HG03064 (cell line): ENCODE data around the gene CEP128.

Source experiments
- ATAC-seq: cut with Tn5 transposase; IDR thresholded peaks from one replicate; pipeline ENCODE4 v1.9.1; 2021; ENCODE audit warnings: low read depth; ENCODE audit not compliant: unreplicated experiment

Gene CEP128

GRCh38 chr14:80941241-80942185 is at the start of gene CEP128:
Gene CEP128 (minus strand): TSS chr14:80941738.
- peak; percentile 97 for ATAC-seq

GRCh38 chr14:80988735-80989429 is 47.3 kb upstream of the CEP128 start:
- ATAC-seq = no peak

- no peak for ATAC-seq
Measured at GRCh38 chr14:80988192-80988591, 46.7 kb upstream of the CEP128 start.

- ATAC-seq = no peak
Measured at GRCh38 chr14:80987235-80988032, 45.9 kb upstream of the CEP128 start.

GRCh38 chr14:80982711-80983110 is 41.2 kb upstream of the CEP128 start:
- ATAC-seq = no peak

- no peak for ATAC-seq
Measured at GRCh38 chr14:80981673-80982072, 40.1 kb upstream of the CEP128 start.

GRCh38 chr14:80981156-80981555 is 39.6 kb upstream of the CEP128 start:
- ATAC-seq = no peak

GRCh38 chr14:80979951-80980350 is 38.4 kb upstream of the CEP128 start:
- ATAC-seq = no peak

- no peak for ATAC-seq
Measured at GRCh38 chr14:80978403-80978802, 36.9 kb upstream of the CEP128 start.

- ATAC-seq = no peak
Measured at GRCh38 chr14:80977221-80977620, 35.7 kb upstream of the CEP128 start.

GRCh38 chr14:80974679-80975078 is 33.1 kb upstream of the CEP128 start:
- no peak for ATAC-seq

- ATAC-seq = no peak
Measured at GRCh38 chr14:80973931-80974641, 32.5 kb upstream of the CEP128 start.

GRCh38 chr14:80965037-80965436 is 23.5 kb upstream of the CEP128 start:
- ATAC-seq = no peak

- peak; percentile 99 for ATAC-seq
Measured at GRCh38 chr14:80959496-80959895, 18.0 kb upstream of the CEP128 start.

GRCh38 chr14:80958939-80959338 is 17.4 kb upstream of the CEP128 start:
- no peak for ATAC-seq

GRCh38 chr14:80958226-80958625 is 16.7 kb upstream of the CEP128 start:
- no peak for ATAC-seq

- ATAC-seq = no peak
Measured at GRCh38 chr14:80957613-80958012, 16.1 kb upstream of the CEP128 start.

GRCh38 chr14:80956922-80957321 is 15.4 kb upstream of the CEP128 start:
- ATAC-seq = no peak

- no peak for ATAC-seq
Measured at GRCh38 chr14:80956102-80956501, 14.6 kb upstream of the CEP128 start.

GRCh38 chr14:80955416-80955941 is 13.9 kb upstream of the CEP128 start, which contains the start of gene TSHR:
Gene TSHR (plus strand): TSS chr14:80955621. CDS start chr14:80955681, 60 bp downstream.
- no peak for ATAC-seq
